ENCODE measurements around the gene SPAG16.

SPAG16 gene

DNA sequence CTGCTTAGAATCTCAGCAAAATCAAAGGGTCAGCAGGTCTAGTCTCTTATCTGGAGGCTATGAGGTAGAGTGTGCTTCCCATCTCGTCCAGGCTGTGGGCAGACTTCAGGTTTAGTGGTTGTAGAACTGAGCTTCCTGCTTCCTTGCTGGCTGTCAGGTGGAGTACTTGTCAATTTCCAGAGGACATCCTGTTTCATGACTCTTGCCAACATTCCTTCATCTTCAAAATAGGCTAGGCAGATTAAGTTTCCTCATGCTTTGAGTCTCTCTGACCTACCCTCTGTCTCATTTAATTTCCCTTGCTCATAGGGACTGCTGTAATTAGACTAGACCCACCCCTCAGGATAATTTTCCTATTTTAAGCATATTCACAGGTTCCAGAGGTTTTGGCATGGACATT lies 562.6 kb downstream of the SPAG16 start:
- TF ChIP-seq, protein P1, sequence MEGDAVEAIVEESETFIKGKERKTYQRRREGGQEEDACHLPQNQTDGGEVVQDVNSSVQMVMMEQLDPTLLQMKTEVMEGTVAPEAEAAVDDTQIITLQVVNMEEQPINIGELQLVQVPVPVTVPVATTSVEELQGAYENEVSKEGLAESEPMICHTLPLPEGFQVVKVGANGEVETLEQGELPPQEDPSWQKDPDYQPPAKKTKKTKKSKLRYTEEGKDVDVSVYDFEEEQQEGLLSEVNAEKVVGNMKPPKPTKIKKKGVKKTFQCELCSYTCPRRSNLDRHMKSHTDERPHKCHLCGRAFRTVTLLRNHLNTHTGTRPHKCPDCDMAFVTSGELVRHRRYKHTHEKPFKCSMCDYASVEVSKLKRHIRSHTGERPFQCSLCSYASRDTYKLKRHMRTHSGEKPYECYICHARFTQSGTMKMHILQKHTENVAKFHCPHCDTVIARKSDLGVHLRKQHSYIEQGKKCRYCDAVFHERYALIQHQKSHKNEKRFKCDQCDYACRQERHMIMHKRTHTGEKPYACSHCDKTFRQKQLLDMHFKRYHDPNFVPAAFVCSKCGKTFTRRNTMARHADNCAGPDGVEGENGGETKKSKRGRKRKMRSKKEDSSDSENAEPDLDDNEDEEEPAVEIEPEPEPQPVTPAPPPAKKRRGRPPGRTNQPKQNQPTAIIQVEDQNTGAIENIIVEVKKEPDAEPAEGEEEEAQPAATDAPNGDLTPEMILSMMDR (conservative IDR thresholded peaks at IDR 0.05) = no peak
- no peak overlapping the region for H3K27ac ChIP-seq

DNA sequence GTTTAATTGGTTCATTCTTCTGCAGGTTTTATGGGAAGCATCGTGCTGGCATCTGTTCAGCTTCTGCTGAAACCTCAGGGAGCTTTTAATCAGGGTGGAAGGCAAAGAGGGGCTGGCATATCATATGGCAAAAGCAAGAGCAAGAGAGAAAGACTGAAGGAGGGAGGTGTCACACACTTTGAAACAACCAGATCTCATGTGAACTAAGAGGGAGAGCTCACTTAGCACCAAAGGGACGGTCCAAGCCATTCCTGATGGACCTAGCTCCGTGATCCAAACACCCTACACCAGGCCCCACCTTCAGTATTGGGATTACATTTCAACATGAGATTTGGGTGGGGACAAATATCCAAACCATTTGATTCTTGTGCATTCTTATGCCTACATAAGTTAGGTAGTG lies 563.1 kb downstream of the SPAG16 start:
- H3K27ac ChIP-seq = no peak overlapping the region
- TF ChIP-seq, protein P1 (conservative IDR thresholded peaks at IDR 0.05) = no peak

- TF ChIP-seq, protein P1 (conservative IDR thresholded peaks at IDR 0.05) = no peak
- H3K27ac ChIP-seq = no peak overlapping the region
These were observed 564.4 kb downstream of the SPAG16 start for GRCh38 chr2:213848631-213849030.

DNA sequence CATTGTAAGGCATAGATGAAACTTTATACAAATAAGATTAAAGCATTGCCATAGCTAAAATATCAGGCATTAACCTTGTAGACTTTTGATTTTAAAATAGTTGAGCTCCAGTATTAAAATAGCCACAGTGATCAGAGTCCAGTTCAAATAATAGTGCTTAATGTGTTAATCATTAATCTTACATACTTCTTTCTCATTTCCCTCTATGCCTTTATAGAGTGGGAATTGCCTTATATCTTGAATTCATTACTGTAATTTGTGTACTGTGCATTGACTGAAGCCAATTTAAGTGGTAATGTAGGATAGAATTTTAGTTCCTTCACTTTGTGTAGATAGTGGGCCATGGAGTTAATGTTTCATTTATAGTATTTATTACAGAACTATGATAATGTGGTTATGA lies 577.4 kb downstream of the SPAG16 start:
- TF ChIP-seq, protein P1 (conservative IDR thresholded peaks at IDR 0.05) = no peak
- H3K27ac ChIP-seq = no peak overlapping the region

DNA sequence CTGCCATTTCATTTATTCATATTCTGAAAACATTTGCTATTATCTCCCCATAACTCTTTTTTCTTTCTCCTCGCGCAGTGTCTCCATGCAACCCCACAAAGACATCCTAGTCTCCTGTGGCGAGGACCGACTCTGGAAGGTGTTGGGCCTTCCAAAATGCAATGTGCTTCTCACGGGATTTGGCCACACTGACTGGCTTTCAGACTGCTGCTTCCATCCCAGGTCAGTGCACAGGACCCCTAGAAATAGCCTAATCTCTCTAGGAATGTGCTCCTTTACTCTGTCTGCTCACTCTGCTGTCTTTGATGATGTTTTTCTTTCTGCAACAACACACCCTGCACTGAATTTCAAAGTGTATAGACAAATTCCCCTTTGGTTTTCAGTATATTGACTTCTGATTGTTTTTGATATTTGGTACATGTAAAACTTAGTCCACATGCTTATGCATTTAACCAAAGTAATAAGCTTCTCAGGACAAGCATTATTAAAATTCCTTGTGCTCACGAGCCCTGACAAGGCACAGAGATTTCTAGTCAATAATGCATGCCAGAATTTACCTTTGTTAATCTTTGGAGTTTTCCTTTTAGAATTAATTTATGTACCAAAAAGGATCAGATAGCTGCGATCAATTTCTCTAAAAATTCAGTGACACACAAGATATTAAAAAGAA lies 578.3 kb downstream of the SPAG16 start:
- TF ChIP-seq, protein P1 (conservative IDR thresholded peaks at IDR 0.05) = no peak
- H3K27ac ChIP-seq = no peak overlapping the region

DNA sequence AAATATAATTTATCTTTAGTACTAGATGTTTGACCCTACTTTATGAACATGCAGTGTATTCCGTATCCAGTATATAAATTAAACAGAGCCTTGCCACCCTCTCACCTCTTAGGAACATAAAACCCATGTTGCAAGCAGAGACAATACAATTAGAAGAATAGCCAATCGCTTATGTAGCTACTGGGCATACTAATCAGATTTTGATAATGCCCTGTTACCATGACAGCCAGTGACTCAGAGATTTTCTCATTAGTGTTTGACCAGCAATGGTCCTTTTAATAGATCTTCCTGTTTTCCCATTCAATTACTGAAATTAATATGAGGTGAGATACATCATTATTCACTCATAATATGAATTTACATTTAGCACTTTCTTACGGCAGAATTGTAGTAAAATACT lies 579.3 kb downstream of the SPAG16 start:
- TF ChIP-seq, protein P1 (conservative IDR thresholded peaks at IDR 0.05) = no peak
- no peak overlapping the region for H3K27ac ChIP-seq

DNA sequence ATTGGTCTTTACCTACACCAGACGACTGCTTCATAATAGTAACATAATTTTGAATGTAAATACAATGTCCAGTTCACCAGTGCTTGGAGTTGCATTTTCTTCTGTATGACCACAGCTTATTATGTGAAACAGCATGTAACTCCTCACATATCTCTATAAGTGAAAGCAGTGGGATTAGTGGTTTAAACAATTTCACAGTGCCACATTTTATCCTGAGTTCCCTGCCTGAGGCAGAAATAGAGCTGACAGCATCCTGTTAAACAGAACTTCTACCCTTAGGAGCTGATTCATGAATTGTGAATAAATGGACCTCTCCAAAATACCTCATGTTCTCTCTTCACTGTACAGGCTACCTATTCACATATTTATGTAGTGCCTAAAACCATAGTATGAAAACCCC lies 584.3 kb downstream of the SPAG16 start:
- TF ChIP-seq, protein P1 (conservative IDR thresholded peaks at IDR 0.05) = no peak

More for the DNA sequence above, 584.3 kb downstream of the SPAG16 start:
- no peak overlapping the region for H3K27ac ChIP-seq
